DND-41 (cell line): Measurements from ENCODE around the gene KRTAP10-6.

Experiments used
- EZH2 ChIP-seq: IDR thresholded peaks from 3 replicates; pipeline ENCODE4 v1.6.1; 2012; ENCODE audit warnings: borderline replicate concordance, low read depth, mild to moderate bottlenecking, moderate library complexity, low read length, inconsistent platforms; ENCODE audit not compliant: severe bottlenecking
- TF ChIP-seq, protein P1 (sequence below): IDR thresholded peaks from 2 replicates; pipeline ENCODE4 v1.5.1; 2012; ENCODE audit warnings: borderline replicate concordance, low read length, moderate library complexity, mild to moderate bottlenecking; ENCODE audit not compliant: poor library complexity, severe bottlenecking; ENCODE audit errors: extremely low read depth

- TF ChIP-seq, protein P1, sequence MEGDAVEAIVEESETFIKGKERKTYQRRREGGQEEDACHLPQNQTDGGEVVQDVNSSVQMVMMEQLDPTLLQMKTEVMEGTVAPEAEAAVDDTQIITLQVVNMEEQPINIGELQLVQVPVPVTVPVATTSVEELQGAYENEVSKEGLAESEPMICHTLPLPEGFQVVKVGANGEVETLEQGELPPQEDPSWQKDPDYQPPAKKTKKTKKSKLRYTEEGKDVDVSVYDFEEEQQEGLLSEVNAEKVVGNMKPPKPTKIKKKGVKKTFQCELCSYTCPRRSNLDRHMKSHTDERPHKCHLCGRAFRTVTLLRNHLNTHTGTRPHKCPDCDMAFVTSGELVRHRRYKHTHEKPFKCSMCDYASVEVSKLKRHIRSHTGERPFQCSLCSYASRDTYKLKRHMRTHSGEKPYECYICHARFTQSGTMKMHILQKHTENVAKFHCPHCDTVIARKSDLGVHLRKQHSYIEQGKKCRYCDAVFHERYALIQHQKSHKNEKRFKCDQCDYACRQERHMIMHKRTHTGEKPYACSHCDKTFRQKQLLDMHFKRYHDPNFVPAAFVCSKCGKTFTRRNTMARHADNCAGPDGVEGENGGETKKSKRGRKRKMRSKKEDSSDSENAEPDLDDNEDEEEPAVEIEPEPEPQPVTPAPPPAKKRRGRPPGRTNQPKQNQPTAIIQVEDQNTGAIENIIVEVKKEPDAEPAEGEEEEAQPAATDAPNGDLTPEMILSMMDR = no peak
- TF ChIP-seq EZH2 = no peak
Measured at GRCh38 chr21:44619886-44620285, 27.6 kb upstream of the KRTAP10-6 start.
